Endothelial cell of umbilical vein (primary cell): ENCODE measurements around the gene AFF1. TPM values are rescaled to one million over a fixed set of nuclear protein-coding genes. Genes with fewer than 3 reads are reported as not detected.

Source experiments
- BruUV-seq: library from RNA; stranded (reverse); fragments of 400-500 nt; replicated peaks from 2 replicates; lab custom pipeline; 2021; lab: Mats Ljungman, UMichigan
- CTCF ChIA-PET: fragments of 300-600, 350-600 bp; sonication (Branson Sonifier 250); formaldehyde crosslinking; loops from one replicate; lab custom pipeline; 2021; ENCODE audit warnings: antibody characterized with exemption, inconsistent platforms; lab: Charles Lee
- POLR2A ChIA-PET: fragments of 300-600, 350-600 bp; sonication (Branson Sonifier 250); formaldehyde crosslinking; loops from one replicate; lab custom pipeline; 2021; ENCODE audit warnings: antibody characterized with exemption, inconsistent platforms; lab: Charles Lee
- DNase-seq: peaks from one replicate; pipeline ENCODE4 v3.0.0-alpha.2; 2011; ENCODE audit warnings: low read depth, low spot score
- FAIRE-seq: peaks from 2 replicates; lab custom pipeline; 2011; peaks lifted over from hg19 to GRCh38; lab: Jason Lieb, UNC
- H2AFZ ChIP-seq: 2 replicates; pipeline ENCODE4 v1.6.0; 2012; ENCODE audit warnings: low read depth, low read length, control low read depth, inconsistent platforms
- H3K27ac ChIP-seq: 2 replicates; pipeline ENCODE4 v1.5.1; 2011; ENCODE audit warnings: low read depth, mild to moderate bottlenecking, control low read depth, low read length, moderate library complexity; ENCODE audit not compliant: insufficient read depth
- H3K27me3 ChIP-seq, 2 experiments: 2 replicates each; pipeline versions ENCODE4 v1.6.0 to v1.6.1; 2011; ENCODE audit warnings: low read length in 2 of 2, mixed read lengths in 1 of 2; ENCODE audit not compliant: control insufficient read depth in 2 of 2, insufficient read depth in 2 of 2
- H3K36me3 ChIP-seq, 2 experiments: 2 replicates in 1 of 2; 3 replicates in 1 of 2; pipeline ENCODE4 v1.5.1; 2011; ENCODE audit warnings: low read length in 2 of 2, mild to moderate bottlenecking in 1 of 2, moderate library complexity in 1 of 2; ENCODE audit not compliant: control insufficient read depth in 2 of 2, insufficient read depth in 2 of 2; ENCODE audit errors: extremely low read depth in 1 of 2
- H3K4me1 ChIP-seq: 3 replicates; pipeline ENCODE4 v1.5.1; 2011; ENCODE audit warnings: mild to moderate bottlenecking, low read length; ENCODE audit not compliant: control insufficient read depth, insufficient read depth; ENCODE audit errors: extremely low read depth
- H3K4me2 ChIP-seq: 2 replicates; pipeline ENCODE4 v1.6.1; 2011; ENCODE audit warnings: low read length, control low read depth, mixed read lengths; ENCODE audit not compliant: insufficient read depth
- H3K4me3 ChIP-seq, 3 experiments: fragments of 200-600 bp in 1 of 3; sonication (generic), shearing (Covaris generic) in 1 of 3; replicated peaks in 1 of 3; 2 replicates each; pipeline ENCODE4 v1.5.1; 2011 to 2016; ENCODE audit warnings: control low read depth in 3 of 3, low read length in 3 of 3, mild to moderate bottlenecking in 2 of 3, inconsistent platforms in 1 of 3, low read depth in 1 of 3, moderate library complexity in 1 of 3; ENCODE audit not compliant: insufficient read depth in 1 of 3
- H3K79me2 ChIP-seq: 2 replicates; pipeline ENCODE4 v1.6.0; 2012; ENCODE audit warnings: low read length, inconsistent platforms; ENCODE audit not compliant: control insufficient read depth, insufficient read depth
- H3K9ac ChIP-seq: replicated peaks from 2 replicates; pipeline ENCODE3; 2011; ENCODE audit warnings: low read length, control low read depth; ENCODE audit not compliant: insufficient read depth; ENCODE audit errors: extremely low read depth
- H3K9me1 ChIP-seq: replicated peaks from 3 replicates; pipeline ENCODE4 v1.6.0; 2011; ENCODE audit warnings: mild to moderate bottlenecking, low read length; ENCODE audit not compliant: control insufficient read depth, insufficient read depth; ENCODE audit errors: extremely low read depth
- H3K9me3 ChIP-seq: replicated peaks from 2 replicates; pipeline ENCODE4 v1.5.1; 2012; ENCODE audit warnings: low read length, inconsistent platforms; ENCODE audit not compliant: control insufficient read depth, insufficient read depth
- H4K20me1 ChIP-seq: replicated peaks from 2 replicates; pipeline ENCODE3; 2011; ENCODE audit warnings: mild to moderate bottlenecking, low read length; ENCODE audit not compliant: control insufficient read depth, insufficient read depth; ENCODE audit errors: extremely low read depth
- CTCF ChIP-seq, 2 donors: IDR thresholded peaks; 1 replicate in 1 of 2; 2 replicates in 1 of 2; pipeline ENCODE4 v1.5.1; 2011; ENCODE audit warnings: low read length in 2 of 2, mild to moderate bottlenecking in 2 of 2, moderate library complexity in 2 of 2, control low read depth in 1 of 2, inconsistent platforms in 1 of 2, low read depth in 1 of 2; ENCODE audit not compliant: insufficient read depth in 1 of 2; ENCODE audit errors: extremely low read depth in 1 of 2
- EZH2 ChIP-seq: IDR thresholded peaks from 2 replicates; pipeline ENCODE4 v1.6.1; 2012; ENCODE audit warnings: borderline replicate concordance, low read depth, mild to moderate bottlenecking, moderate library complexity, low read length, inconsistent platforms; ENCODE audit not compliant: severe bottlenecking
- FOS ChIP-seq: IDR thresholded peaks from 2 replicates; pipeline ENCODE4 v1.6.1; 2011; ENCODE audit warnings: mild to moderate bottlenecking, low read length, moderate library complexity, borderline replicate concordance; ENCODE audit not compliant: insufficient read depth
- GATA2 ChIP-seq: IDR thresholded peaks from 2 replicates; pipeline ENCODE4 v1.7.0; 2011; ENCODE audit warnings: low read depth, mild to moderate bottlenecking, moderate library complexity, mixed read lengths, low read length; ENCODE audit not compliant: insufficient read length, insufficient read depth
- JUN ChIP-seq: IDR thresholded peaks from 2 replicates; pipeline ENCODE4 v1.6.1; 2011; ENCODE audit warnings: borderline replicate concordance, low read depth; ENCODE audit not compliant: insufficient read length, insufficient read depth
- MAX ChIP-seq: IDR thresholded peaks from 2 replicates; pipeline ENCODE4 v1.6.1; 2011; ENCODE audit not compliant: insufficient read depth, insufficient read length
- MYC ChIP-seq: IDR thresholded peaks from one replicate; pipeline ENCODE4 v1.6.1; 2011; ENCODE audit warnings: mild to moderate bottlenecking, low read depth, low read length
- POLR2A ChIP-seq: IDR thresholded peaks from 2 replicates; pipeline ENCODE4 v1.6.1; 2012; ENCODE audit warnings: low read depth, mild to moderate bottlenecking, control low read depth, low read length
- POLR2AphosphoS5 ChIP-seq: IDR thresholded peaks from 2 replicates; pipeline ENCODE4 v1.6.1; 2012; ENCODE audit warnings: low read depth, mild to moderate bottlenecking, control low read depth, low read length, moderate library complexity; ENCODE audit not compliant: insufficient read depth
- dilution Hi-C: fragments of 300-500 bp; cut with MboI; formaldehyde crosslinking; loops from one replicate; pipeline ENCODE4 v1.15.0; 2019; ENCODE audit warnings: low sequenced_read_pairs; ENCODE audit not compliant: extremely low pct_ligation_motif_present
- intact Hi-C: fragments of 100-400 bp; cut with micrococcal nuclease; formaldehyde crosslinking; loops from one replicate; pipeline ENCODE4 v1.10.0; 2022
- polyA plus RNA-seq, 4 experiments: library from polyadenylated mRNA; depleted of rRNA in 3 of 4; stranded (reverse) in 3 of 4; unstranded in 1 of 4; fragments of >200 nt; gene quantifications; 2 replicates each; pipeline versions ENCODE4 v1.2.1 to v1.2.3, GENCODE V29; 2011 to 2012; ENCODE audit warnings: missing spikeins in 1 of 4
- total RNA-seq: library from RNA; stranded (reverse); gene quantifications from 2 replicates; pipeline ENCODE4 v1.2.3, GENCODE V29; 2021

Gene AFF1
- total and polyA plus RNA-seq, 2 donors (not counting 3 experiments of a cell fraction or from before 2014, with no cell fraction given): 26.2 to 106 TPM

GRCh38 chr4:86970447-86971354 is 35.9 kb downstream of the AFF1 start:
- Histone ChIP-seq H3K27ac (no peak overlapping the region), H3K9me3 (no peaks in the 10 kb centered on the region), H3K9ac (no peak overlapping the region), H3K4me2 (peak overlapping the region; percentile 23), H3K27me3 (no peaks in the 10 kb centered on the region), H3K4me1 (peaks cover 72% of the 10 kb centered on the region), H3K9me1 (no peaks in the 10 kb centered on the region), H3K4me3 (no peak overlapping the region), H3K79me2 (peaks cover 50% of the 10 kb centered on the region), H3K36me3 (no peaks in the 10 kb centered on the region), H2AFZ (no peak overlapping the region), H4K20me1 (no peaks in the 10 kb centered on the region)
- no TSS peak for BruUV-seq
- dilution Hi-C loops: no loop called here
- POLR2A ChIA-PET: interaction anchor here (0.8 to 1.6 kb wide), 4 partner anchors 26 to 36 kb away, joined by 3 to 5 read pairs (median 4); partner anchors contain the start of gene AFF1
- DNase-seq (peak; percentile 55), FAIRE-seq (peak; percentile 74)
- TF ChIP-seq POLR2A (no peak), CTCF (IDR thresholded peaks at IDR 0.05; ENCODE audit: extremely low read depth in 1 of 2, insufficient read depth in 1 of 2, low read depth in 1 of 2, low read length in 2 of 2) (no peak)
- intact Hi-C loops: no loop called here
- CTCF ChIA-PET: interaction anchor here (0.7 to 2.5 kb wide), 13 partner anchors 11 to 123 kb away, joined by 3 to 10 read pairs (median 4); partner anchors contain the start of gene AFF1

DNA sequence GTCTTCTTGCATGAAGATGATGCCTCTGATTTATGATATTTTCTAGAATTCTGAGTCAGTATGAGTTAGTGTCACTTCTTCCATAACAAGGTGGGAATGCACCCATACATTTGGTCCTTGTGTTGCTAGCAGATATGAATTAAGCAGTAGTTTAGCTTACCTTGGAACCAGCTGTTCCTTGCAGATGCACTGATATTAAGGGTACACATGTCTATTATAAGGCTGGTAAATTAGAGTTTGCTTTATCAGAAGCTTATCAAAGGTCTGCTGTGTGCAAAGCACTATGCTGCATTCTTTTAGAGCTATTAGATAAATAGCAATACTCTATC is 36.5 kb downstream of the AFF1 start:
- POLR2A ChIA-PET: interaction anchor here (0.7 to 1.6 kb wide), 5 partner anchors 18 to 37 kb away, joined by 3 to 5 read pairs (median 4); partner anchors contain the start of gene AFF1
- TF ChIP-seq CTCF (IDR thresholded peaks at IDR 0.05; ENCODE audit: extremely low read depth in 1 of 2, insufficient read depth in 1 of 2, low read depth in 1 of 2, low read length in 2 of 2) (no peak), JUN (no peak), MYC (no peak), MAX (no peak), FOS (no peak), POLR2AphosphoS5 (no peak), POLR2A (no peak), GATA2 (no peak), EZH2 (no peak)
- Histone ChIP-seq H3K36me3 (no peaks in the 10 kb centered on the region), H3K9ac (no peak overlapping the region), H3K4me1 (peaks cover 73% of the 10 kb centered on the region), H4K20me1 (no peaks in the 10 kb centered on the region), H3K4me3 (no peak overlapping the region), H3K27me3 (no peaks in the 10 kb centered on the region), H3K79me2 (peaks cover 53% of the 10 kb centered on the region), H3K9me3 (no peaks in the 10 kb centered on the region), H3K27ac (no peak overlapping the region), H2AFZ (no peak overlapping the region), H3K9me1 (no peaks in the 10 kb centered on the region), H3K4me2 (no peak overlapping the region)
- intact Hi-C loops (no loop called here), dilution Hi-C loops (no loop called here)
- FAIRE-seq: no peak
- no peak for DNase-seq
- CTCF ChIA-PET: interaction anchor here (0.6 to 2.5 kb wide), 14 partner anchors 11 to 122 kb away, joined by 3 to 10 read pairs (median 4); partner anchors contain the start of gene AFF1
- no TSS peak for BruUV-seq
